SHP77 (cell line): Measurements from ENCODE around the gene RAB30.

Experiments
- DNase-seq, 2 experiments: peaks; one replicate each; lab custom pipeline; 2025; lab: John Stamatoyannopoulos, UW

Gene RAB30, protein sequence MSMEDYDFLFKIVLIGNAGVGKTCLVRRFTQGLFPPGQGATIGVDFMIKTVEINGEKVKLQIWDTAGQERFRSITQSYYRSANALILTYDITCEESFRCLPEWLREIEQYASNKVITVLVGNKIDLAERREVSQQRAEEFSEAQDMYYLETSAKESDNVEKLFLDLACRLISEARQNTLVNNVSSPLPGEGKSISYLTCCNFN

GRCh38 chr11:83071567-83072349 lies at the start of gene RAB30:
Gene RAB30, minus strand, starts transcription at chr11:83071897. Its CDS starts 74,581 bp downstream, at chr11:82997316.
- peak; percentile 99 for DNase-seq

DNA sequence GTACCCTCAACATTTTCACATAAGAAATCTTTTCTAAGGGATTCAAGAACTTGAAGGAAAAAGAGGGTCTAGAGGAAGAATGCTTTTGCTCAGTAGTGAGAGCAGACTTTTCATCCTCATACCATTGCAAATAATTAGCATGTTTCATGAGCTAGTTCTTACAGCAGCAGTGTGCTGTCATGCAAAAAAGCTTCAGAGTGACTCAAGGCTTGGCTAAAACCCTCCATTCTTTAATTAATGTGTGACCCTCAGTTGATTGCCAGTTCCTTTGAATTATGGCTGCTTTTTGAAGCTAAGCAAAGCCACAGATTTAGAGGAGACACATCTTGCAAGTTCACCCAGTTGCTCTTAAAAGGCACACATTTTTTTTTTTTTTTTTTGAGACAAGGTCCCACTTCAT lies 48.6 kb upstream of the RAB30 start:
- no peak for DNase-seq

- DNase-seq: no peak
These were observed 47.5 kb upstream of the RAB30 start for GRCh38 chr11:83119216-83119615.

DNA sequence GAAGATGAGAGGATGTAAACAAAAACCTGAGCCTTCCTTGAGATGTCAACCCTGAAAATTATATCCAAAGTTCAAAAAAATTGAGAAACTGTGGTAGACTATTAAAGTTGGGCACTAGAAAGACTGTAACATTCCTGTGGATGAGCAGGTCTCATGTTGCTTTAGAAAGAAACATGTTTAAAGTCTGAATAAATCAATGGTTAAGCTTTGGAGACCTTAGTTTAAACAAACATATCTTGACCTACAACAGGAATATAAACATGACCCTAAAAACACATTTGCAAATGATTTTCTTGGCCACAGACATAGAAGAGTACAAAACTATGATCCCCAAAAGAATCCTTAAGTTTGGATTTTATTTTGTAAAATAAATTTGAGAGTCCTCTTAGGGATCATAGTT lies 47.1 kb upstream of the RAB30 start:
- DNase-seq: no peak

DNA sequence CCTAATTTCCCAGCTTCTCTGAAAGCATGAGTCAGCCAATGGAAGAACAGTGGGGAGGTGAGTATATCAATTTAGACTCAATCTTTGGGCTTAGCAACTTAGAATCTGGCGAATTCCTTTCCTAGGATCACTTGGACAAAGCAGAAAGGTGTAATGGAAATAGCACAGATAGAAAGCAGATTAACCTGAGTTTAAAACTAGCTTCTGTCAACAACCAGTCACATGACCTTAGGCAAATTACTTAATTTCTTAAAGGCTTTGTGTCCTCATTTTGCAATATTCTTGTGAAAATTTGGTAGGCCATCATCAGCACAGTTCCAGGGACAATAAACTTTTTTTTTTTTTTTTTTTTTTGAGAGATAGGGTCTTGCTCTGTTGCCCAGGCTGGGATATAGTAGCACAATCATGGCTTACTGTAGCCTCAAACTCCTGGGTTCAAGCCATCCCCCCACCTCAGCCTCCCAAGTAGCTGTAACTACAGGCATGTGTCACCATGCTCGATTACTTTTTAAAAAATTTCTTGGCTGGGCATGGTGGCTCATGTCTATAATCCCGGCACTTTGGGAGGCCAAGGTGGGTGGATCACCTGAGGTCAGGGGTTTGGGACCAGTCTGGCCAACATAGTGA lies 44.4 kb upstream of the RAB30 start:
- no peak for DNase-seq

GRCh38 chr11:83115551-83115950 lies 43.9 kb upstream of the RAB30 start:
- no peak for DNase-seq

DNA sequence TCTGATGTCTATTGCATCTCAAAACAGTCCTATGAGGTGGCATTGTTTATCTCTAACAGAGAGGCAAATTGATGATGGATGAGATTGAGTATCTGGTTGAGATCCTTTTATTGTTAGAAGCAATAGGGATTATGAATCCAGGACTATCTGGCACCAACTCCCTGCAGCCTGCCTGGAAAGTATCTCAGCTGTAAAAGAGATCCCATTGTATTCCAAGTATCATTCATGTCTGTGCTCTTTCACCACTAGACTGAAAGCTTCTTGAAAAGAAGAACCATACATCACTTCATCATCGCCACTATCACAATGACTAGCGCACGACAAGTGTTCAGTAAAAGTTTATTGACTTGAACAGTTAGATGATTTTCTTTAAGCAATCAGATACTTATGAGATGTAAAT lies 43.3 kb upstream of the RAB30 start:
- no peak for DNase-seq

DNA sequence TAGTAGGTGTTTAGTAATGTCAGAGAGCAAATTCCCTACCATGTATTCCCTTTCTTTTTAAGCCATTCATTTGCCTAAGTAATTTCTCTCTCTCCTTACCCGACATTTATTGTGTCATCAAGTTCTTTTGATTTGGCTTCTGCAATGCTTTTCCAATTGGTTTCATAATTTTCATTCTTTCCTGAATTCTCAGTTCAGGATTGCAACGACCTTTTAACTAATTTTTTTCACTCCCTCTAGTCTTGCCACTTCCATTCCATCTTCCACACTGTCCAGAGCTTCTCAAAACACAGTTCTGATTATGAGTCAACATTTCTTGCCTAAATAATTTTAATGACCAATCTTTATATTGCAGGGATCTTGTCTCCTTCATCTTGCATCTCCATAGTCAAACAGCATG lies 41.2 kb upstream of the RAB30 start:
- DNase-seq: no peak

GRCh38 chr11:83105168-83105567 lies 33.5 kb upstream of the RAB30 start:
- DNase-seq: no peak

DNA sequence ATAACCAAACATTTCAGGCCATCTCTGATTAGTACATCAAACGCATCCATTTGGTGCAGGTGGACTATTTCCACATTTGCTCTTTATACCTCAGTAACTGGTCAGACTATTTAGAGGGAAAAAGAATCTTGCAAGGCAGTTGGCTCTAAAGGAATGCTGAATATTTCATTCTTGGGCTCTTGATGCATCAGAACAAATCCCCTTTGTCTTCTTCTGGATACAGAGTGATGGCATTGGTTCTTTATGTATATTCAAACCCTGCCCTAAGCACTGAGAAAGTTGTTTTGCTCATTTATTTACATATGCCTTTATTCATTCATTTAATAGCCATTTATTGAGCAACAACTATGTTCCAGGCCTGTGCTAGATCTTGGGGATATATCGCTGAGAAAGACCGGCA lies 31.1 kb upstream of the RAB30 start:
- DNase-seq: no peak

GRCh38 chr11:83097429-83098075 lies 25.9 kb upstream of the RAB30 start:
- no peak for DNase-seq

DNA sequence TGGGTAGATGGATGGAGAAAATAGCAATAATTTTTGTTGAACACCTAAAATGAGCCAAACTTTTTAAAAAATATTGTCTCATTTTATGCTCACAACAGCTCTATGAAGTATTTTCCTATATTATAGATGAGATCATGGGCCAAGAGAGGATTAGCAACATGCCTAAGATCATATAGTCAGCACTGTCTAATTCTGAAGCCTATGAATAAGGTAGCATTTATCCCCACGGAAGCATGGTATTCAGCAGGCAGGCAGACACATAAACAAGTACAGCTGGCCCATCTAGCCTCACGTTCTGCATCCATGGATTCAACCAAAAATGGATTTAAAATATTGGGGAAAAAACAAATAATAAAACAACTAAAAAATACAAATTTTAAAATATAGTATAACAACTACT lies 21.9 kb upstream of the RAB30 start:
- no peak for DNase-seq

GRCh38 chr11:83092488-83093384 lies 21.0 kb upstream of the RAB30 start:
- peak in 1 of 2 experiments; percentile 16 for DNase-seq

GRCh38 chr11:83088965-83089364 lies 17.3 kb upstream of the RAB30 start:
- no peak for DNase-seq

DNA sequence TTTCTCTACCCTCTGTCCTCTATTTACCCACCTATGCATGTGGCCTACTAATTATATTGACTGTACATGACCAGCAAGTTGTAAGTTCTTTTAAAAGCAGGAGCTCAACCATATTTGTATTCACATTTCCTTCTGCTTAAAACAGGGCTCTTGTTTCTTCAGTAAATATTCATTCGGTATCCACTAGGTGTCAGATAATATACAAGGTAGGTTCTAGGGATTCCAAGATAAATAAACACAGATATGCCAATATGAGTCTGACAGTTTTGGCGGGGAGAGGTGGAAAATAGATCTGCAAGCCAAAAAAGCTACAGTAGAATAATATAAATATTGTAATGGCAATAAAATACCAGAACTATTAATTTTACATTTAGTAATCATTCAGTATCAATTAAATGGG lies 15.3 kb upstream of the RAB30 start:
- peak in 1 of 2 experiments; percentile 7 for DNase-seq

GRCh38 chr11:83079820-83080219 lies 8.1 kb upstream of the RAB30 start:
- DNase-seq: no peak

- no peak for DNase-seq
These were observed 6.6 kb upstream of the RAB30 start for GRCh38 chr11:83078269-83078668.

- no peak for DNase-seq
These were observed 2.2 kb upstream of the RAB30 start for GRCh38 chr11:83073884-83074283.

GRCh38 chr11:83073258-83073657 lies 1.6 kb upstream of the RAB30 start:
- no peak for DNase-seq

DNA sequence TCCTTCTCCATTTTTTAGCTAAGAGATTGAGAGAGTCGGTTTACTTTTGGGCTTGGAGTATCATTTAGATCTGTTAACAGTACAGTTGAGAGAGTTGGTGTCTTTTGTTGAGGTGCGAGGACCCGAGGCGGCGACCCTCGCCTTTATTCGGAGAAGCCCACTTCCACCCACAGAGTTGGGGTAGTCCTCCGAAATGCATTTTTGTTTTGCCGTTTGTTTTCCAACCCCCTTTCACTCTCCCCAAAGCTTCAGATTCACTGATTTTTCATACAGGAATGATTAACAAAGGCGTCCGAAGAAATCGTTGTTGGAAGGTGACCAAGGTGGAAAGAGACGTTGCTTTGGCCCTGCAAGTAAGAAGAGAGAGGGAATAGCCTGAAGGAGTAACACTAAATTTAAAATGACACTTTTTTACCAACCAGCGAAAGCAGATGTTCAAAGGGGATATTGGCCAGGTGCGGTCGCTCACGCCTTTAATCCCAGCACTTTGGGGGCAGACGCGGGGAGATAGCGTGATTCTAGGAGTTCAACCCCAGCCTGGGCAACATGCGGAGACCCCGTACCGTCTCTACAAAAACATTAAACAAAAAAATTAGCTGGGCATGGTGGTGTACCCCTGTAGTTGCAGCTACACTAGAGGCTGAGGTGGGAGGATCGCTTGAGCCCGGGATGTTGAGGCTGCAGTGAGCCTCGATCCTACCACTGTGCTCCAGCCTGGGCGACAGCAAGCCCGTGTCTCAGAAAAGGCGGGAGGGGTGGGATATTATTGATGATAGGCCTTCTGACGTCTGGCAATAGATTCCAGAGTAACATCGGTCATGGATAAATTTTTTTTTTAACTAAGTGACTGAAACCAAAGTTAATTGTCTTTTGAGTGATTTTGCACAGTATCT lies 899 bp upstream of the RAB30 start:
- no peak for DNase-seq
